Stimulated activated CD8-positive, alpha-beta memory T cell treated with anti-CD3 and anti-CD28 coated beads, Interleukin-4, amount 100 ng/mL, for 48 hours (primary cell): Measurements from ENCODE around the gene CNPY2.
"Not testable (repeated sequence)": the region's sequence is repeated elsewhere in the genome, so short reads cannot be mapped to it uniquely, and the experiment has no call there.

ENCODE experiments used
- DNase-seq: peaks from one replicate; pipeline ENCODE4 v3.0.0-alpha.2; 2020

Gene CNPY2

GRCh38 chr12:56297400-56297799 is 18.4 kb downstream of the CNPY2 start:
- no peak for DNase-seq

- no peak for DNase-seq
These were observed 19.5 kb downstream of the CNPY2 start for GRCh38 chr12:56296295-56296694.

- no peak for DNase-seq
These were observed 22.0 kb downstream of the CNPY2 start for GRCh38 chr12:56293795-56294194.

- no peak for DNase-seq
These were observed 26.9 kb downstream of the CNPY2 start for GRCh38 chr12:56288705-56289387.

GRCh38 chr12:56286044-56286830 is 29.6 kb downstream of the CNPY2 start:
- no peak for DNase-seq

- DNase-seq, result not testable (repeated sequence)
These were observed 31.5 kb downstream of the CNPY2 start for GRCh38 chr12:56284263-56284662.

GRCh38 chr12:56282579-56282978 is 33.2 kb downstream of the CNPY2 start:
- DNase-seq, result no peak

- no peak for DNase-seq
These were observed 33.8 kb downstream of the CNPY2 start for GRCh38 chr12:56282030-56282429.

- DNase-seq, result no peak
These were observed 34.9 kb downstream of the CNPY2 start for GRCh38 chr12:56280849-56281248.

- DNase-seq, result no peak
These were observed 36.9 kb downstream of the CNPY2 start for GRCh38 chr12:56278905-56279304.

GRCh38 chr12:56274299-56274698 is 41.5 kb downstream of the CNPY2 start:
- no peak for DNase-seq

GRCh38 chr12:56272468-56272867 is 43.3 kb downstream of the CNPY2 start:
- DNase-seq, result not testable (repeated sequence)

GRCh38 chr12:56271031-56271430 is 44.8 kb downstream of the CNPY2 start:
- DNase-seq, result no peak

GRCh38 chr12:56267443-56268071 is 48.2 kb downstream of the CNPY2 start:
- DNase-seq, result no peak

- DNase-seq, result peak; percentile 90
These were observed 48.9 kb downstream of the CNPY2 start, which contains the start of gene COQ10A for GRCh38 chr12:56266693-56267442. TSS of gene COQ10A (plus strand) at chr12:56266942. CDS start at chr12:56267119, 177 bp downstream.

- DNase-seq, result not testable (repeated sequence)
These were observed 49.6 kb downstream of the CNPY2 start for GRCh38 chr12:56266068-56266692.

- DNase-seq, result peak; percentile 40
These were observed 52.8 kb downstream of the CNPY2 start for GRCh38 chr12:56262955-56263354.

- no peak for DNase-seq
These were observed 54.1 kb downstream of the CNPY2 start for GRCh38 chr12:56261503-56262232.

GRCh38 chr12:56260921-56261320 is 54.9 kb downstream of the CNPY2 start:
- DNase-seq, result no peak

- no peak for DNase-seq
These were observed 55.4 kb downstream of the CNPY2 start for GRCh38 chr12:56260380-56260779.
